GM23338 (cell line): ENCODE measurements around the gene SLC52A3. TPM values are rescaled to one million over a fixed set of nuclear protein-coding genes. Genes with fewer than 3 reads are reported as not detected.

Experiments
- ATAC-seq: fragments of 200-7000 bp; cut with Tn5 transposase; 3 replicates; pipeline ENCODE4 v1.9.1; 2020
- DNase-seq: peaks from one replicate; pipeline ENCODE4 v3.0.0-alpha.2; 2015; ENCODE audit warnings: low spot score
- H2AFZ ChIP-seq: fragments of 200-600 bp; sonication (generic); 2 replicates; pipeline ENCODE4 v1.8.0; 2016; ENCODE audit warnings: antibody characterized with exemption, mild to moderate bottlenecking, moderate library complexity
- H3F3A ChIP-seq: fragments of 200-600 bp; sonication (generic); replicated peaks from 2 replicates; pipeline ENCODE4 v1.8.0; 2017; ENCODE audit warnings: antibody characterized with exemption, mixed run types, low read depth
- H3K27ac ChIP-seq: fragments of 200-600 bp; sonication (generic); 2 replicates; pipeline ENCODE4 v1.6.1; 2016; ENCODE audit warnings: low read depth
- H3K27me3 ChIP-seq: fragments of 200-600 bp; sonication (generic); 2 replicates; pipeline ENCODE4 v1.8.0; 2016; ENCODE audit warnings: mild to moderate bottlenecking, mixed run types, moderate library complexity; ENCODE audit not compliant: insufficient read depth
- H3K36me3 ChIP-seq: fragments of 200-600 bp; sonication (generic); 2 replicates; pipeline ENCODE4 v1.8.0; 2016; ENCODE audit warnings: mild to moderate bottlenecking; ENCODE audit not compliant: insufficient read depth
- H3K4me1 ChIP-seq: fragments of 200-600 bp; sonication (generic); 2 replicates; pipeline ENCODE4 v1.8.0; 2016; ENCODE audit warnings: mild to moderate bottlenecking, moderate library complexity; ENCODE audit not compliant: insufficient read depth
- H3K4me2 ChIP-seq: fragments of 200-600 bp; sonication (generic); 2 replicates; pipeline ENCODE4 v1.7.1; 2017; ENCODE audit warnings: mixed run types
- H3K4me3 ChIP-seq: fragments of 200-600 bp; sonication (generic); 2 replicates; pipeline ENCODE4 v1.6.1; 2016; ENCODE audit warnings: mixed run types
- H3K79me2 ChIP-seq: fragments of 200-600 bp; sonication (generic); replicated peaks from 2 replicates; pipeline ENCODE4 v1.8.0; 2017; ENCODE audit warnings: mild to moderate bottlenecking; ENCODE audit not compliant: insufficient read depth
- H3K9me2 ChIP-seq: fragments of 200-600 bp; sonication (generic); 2 replicates; pipeline ENCODE4 v1.8.0; 2017; ENCODE audit not compliant: insufficient read depth
- H4K20me1 ChIP-seq: fragments of 200-600 bp; sonication (generic); replicated peaks from 2 replicates; pipeline ENCODE4 v1.8.0; 2017; ENCODE audit warnings: mild to moderate bottlenecking; ENCODE audit not compliant: insufficient read depth
- H3K27ac Mint-ChIP-seq: 2 replicates; pipeline ENCODE4 v1.8.0; 2020; ENCODE audit warnings: inconsistent platforms, mild to moderate bottlenecking, moderate library complexity, mixed read lengths
- H3K27me3 Mint-ChIP-seq: 3 replicates; pipeline ENCODE4 v1.8.0; 2022; ENCODE audit warnings: low read depth, mild to moderate bottlenecking, moderate library complexity, mixed read lengths, inconsistent platforms; ENCODE audit not compliant: insufficient read depth, poor library complexity
- H3K36me3 Mint-ChIP-seq: 3 replicates; pipeline ENCODE4 v1.8.0; 2021; ENCODE audit warnings: low read depth, mild to moderate bottlenecking, inconsistent platforms, moderate library complexity, mixed read lengths
- H3K4me1 Mint-ChIP-seq: 3 replicates; pipeline ENCODE4 v1.8.0; 2020; ENCODE audit warnings: mild to moderate bottlenecking, inconsistent platforms, mixed read lengths
- H3K4me3 Mint-ChIP-seq: 3 replicates; pipeline ENCODE4 v1.8.0; 2021; ENCODE audit warnings: moderate library complexity, mild to moderate bottlenecking, inconsistent platforms, mixed read lengths
- H3K9me3 Mint-ChIP-seq: 3 replicates; pipeline ENCODE4 v1.8.0; 2020; ENCODE audit warnings: moderate library complexity, mild to moderate bottlenecking, inconsistent platforms, mixed read lengths
- ETS1 ChIP-seq: IDR thresholded peaks from 2 replicates; pipeline ENCODE4 v1.6.1; 2016; ENCODE audit warnings: antibody characterized with exemption
- EZH2 ChIP-seq: fragments of 200-600 bp; sonication (generic); IDR thresholded peaks from one replicate; pipeline ENCODE4 v1.8.0; 2017; ENCODE audit warnings: antibody characterized with exemption, mild to moderate bottlenecking, low read depth; ENCODE audit not compliant: unreplicated experiment
- EZH2phosphoT487 ChIP-seq: fragments of 200-600 bp; sonication (generic); IDR thresholded peaks from one replicate; pipeline ENCODE4 v1.8.1; 2018; ENCODE audit warnings: antibody characterized with exemption; ENCODE audit not compliant: unreplicated experiment
- NANOG ChIP-seq: IDR thresholded peaks from 2 replicates; pipeline ENCODE4 v1.6.1; 2016; ENCODE audit warnings: antibody characterized with exemption, borderline replicate concordance
- POLR2AphosphoS5 ChIP-seq: IDR thresholded peaks from 2 replicates; pipeline ENCODE4 v1.6.1; 2016; ENCODE audit warnings: antibody characterized with exemption, low read depth
- STAT1 ChIP-seq: IDR thresholded peaks from one replicate; pipeline ENCODE4 v1.6.1; 2016; ENCODE audit warnings: antibody characterized with exemption; ENCODE audit not compliant: unreplicated experiment
- ZNF331 ChIP-seq: fragments of 250-450 bp; sonication (Bioruptor Pico); IDR thresholded peaks from 2 replicates; pipeline ENCODE4 v1.5.0; 2020; ENCODE audit warnings: low read depth, mild to moderate bottlenecking, moderate library complexity
- polyA plus RNA-seq: library from polyadenylated mRNA; unstranded; fragments of >200 nt; fragmentation: Nextera tagmentation; extraction: Ambion mirVana; gene quantifications from 2 replicates; pipeline ENCODE4 v1.2.1, GENCODE V29; 2016
- total RNA-seq: library from RNA; depleted of rRNA; stranded (reverse); fragments of >200 nt; shearing (Covaris generic); gene quantifications from 2 replicates; pipeline ENCODE4 v1.2.3, GENCODE V29; 2014
- TF ChIP-seq, protein P1 (sequence below): IDR thresholded peaks from one replicate; pipeline ENCODE4 v1.6.1; 2018; ENCODE audit warnings: antibody characterized with exemption; ENCODE audit not compliant: unreplicated experiment

Gene SLC52A3
- total and polyA plus RNA-seq, 2 experiments from 2014 or later, result 2.3 to 4.5 TPM

DNA sequence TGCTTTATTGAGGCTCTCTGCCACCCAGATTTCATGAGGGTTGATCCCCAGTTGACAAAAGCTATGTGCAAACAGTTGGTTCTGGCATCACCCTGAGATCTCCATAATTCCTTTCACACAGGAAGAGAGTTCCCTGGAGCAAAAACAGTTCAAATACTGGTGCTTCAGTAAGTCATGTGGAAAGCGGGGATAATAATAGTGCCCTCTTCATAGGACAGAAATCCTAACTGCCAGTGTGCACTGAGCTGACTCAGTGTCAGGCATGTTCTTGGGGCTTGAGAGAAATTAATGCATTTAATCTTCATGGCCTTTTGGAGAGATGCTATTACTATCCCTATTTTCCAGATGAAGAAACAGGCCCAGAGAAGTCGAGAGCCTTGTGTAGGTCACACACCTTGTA, 7.9 kb upstream of the SLC52A3 start (continued):
- TF ChIP-seq ETS1 (no peak), EZH2 (no peak)
- TF ChIP-seq, protein P1, sequence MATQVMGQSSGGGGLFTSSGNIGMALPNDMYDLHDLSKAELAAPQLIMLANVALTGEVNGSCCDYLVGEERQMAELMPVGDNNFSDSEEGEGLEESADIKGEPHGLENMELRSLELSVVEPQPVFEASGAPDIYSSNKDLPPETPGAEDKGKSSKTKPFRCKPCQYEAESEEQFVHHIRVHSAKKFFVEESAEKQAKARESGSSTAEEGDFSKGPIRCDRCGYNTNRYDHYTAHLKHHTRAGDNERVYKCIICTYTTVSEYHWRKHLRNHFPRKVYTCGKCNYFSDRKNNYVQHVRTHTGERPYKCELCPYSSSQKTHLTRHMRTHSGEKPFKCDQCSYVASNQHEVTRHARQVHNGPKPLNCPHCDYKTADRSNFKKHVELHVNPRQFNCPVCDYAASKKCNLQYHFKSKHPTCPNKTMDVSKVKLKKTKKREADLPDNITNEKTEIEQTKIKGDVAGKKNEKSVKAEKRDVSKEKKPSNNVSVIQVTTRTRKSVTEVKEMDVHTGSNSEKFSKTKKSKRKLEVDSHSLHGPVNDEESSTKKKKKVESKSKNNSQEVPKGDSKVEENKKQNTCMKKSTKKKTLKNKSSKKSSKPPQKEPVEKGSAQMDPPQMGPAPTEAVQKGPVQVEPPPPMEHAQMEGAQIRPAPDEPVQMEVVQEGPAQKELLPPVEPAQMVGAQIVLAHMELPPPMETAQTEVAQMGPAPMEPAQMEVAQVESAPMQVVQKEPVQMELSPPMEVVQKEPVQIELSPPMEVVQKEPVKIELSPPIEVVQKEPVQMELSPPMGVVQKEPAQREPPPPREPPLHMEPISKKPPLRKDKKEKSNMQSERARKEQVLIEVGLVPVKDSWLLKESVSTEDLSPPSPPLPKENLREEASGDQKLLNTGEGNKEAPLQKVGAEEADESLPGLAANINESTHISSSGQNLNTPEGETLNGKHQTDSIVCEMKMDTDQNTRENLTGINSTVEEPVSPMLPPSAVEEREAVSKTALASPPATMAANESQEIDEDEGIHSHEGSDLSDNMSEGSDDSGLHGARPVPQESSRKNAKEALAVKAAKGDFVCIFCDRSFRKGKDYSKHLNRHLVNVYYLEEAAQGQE, result no peak

- no peaks in the 10 kb centered on the region for H3K36me3 Mint-ChIP-seq
- no peaks in the 10 kb centered on the region for H3K27me3 Mint-ChIP-seq
- peak overlapping the region; percentile 45; the same call in 2 of the 3 replicates for H3K4me3 Mint-ChIP-seq
- no peak overlapping the region for H3K27ac ChIP-seq
- H3K9me3 Mint-ChIP-seq, result 0 out of 3 replicates have a peak, but pooled peaks cover 1% of the 10 kb centered on the region
- 0 out of 2 replicates have a peak overlapping the region, but pooled peaks have one; percentile 60 for H2AFZ ChIP-seq
- no peaks in the 10 kb centered on the region for H3K36me3 ChIP-seq
- 0 out of 2 replicates have a peak, but pooled peaks cover 3% of the 10 kb centered on the region for H3F3A ChIP-seq
- no peaks in the 10 kb centered on the region for H3K27me3 ChIP-seq
- H3K4me1 ChIP-seq, result peaks cover 20% of the 10 kb centered on the region
- H3K4me1 Mint-ChIP-seq, result peaks cover 30% of the 10 kb centered on the region
- peak; percentile 83 for DNase-seq
- ATAC-seq, result peak; percentile 94
- H3K79me2 ChIP-seq, result no peaks in the 10 kb centered on the region
- no peaks in the 10 kb centered on the region for H4K20me1 ChIP-seq
- TF ChIP-seq ETS1 (no peak), POLR2AphosphoS5 (peak; percentile 53)
- H3K27ac Mint-ChIP-seq, result peak overlapping the region; percentile 34; the same call in 1 of the 2 replicates
- H3K4me2 ChIP-seq, result peak overlapping the region; percentile 71
- peak overlapping the region; percentile 38 for H3K4me3 ChIP-seq
- H3K9me2 ChIP-seq, result no peaks in the 10 kb centered on the region
Measured at GRCh38 chr20:775679-776135, 7.4 kb upstream of the SLC52A3 start.

DNA sequence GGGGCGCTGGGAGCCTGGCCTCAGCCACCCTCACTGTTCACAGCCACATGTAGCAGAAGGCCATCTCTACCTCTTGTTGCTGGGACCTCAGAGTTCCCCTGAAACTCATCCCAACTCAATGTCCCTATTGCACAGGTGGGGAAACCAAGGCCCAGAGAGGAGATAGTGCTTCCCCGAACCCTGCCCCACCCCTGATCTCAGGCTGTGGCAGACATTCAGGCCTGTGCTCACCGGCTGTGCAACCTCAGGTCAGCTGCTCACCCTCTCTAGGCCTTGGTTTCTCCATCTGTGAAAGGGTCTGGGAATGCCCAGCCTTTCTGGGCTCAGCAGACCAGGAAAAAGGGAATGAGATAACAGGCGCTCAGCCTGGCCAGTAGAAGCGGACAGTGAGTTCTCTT, 6.4 kb upstream of the SLC52A3 start:
- no peaks in the 10 kb centered on the region for H4K20me1 ChIP-seq
- H3K36me3 ChIP-seq, result no peaks in the 10 kb centered on the region
- H3K4me2 ChIP-seq, result peak overlapping the region; percentile 71; the same call in 1 of the 2 replicates
- no peaks in the 10 kb centered on the region for H3K9me2 ChIP-seq
- H3F3A ChIP-seq, result 0 out of 2 replicates have a peak, but pooled peaks cover 3% of the 10 kb centered on the region
- peaks cover 30% of the 10 kb centered on the region for H3K4me1 Mint-ChIP-seq
- no peaks in the 10 kb centered on the region for H3K27me3 ChIP-seq
- no peak overlapping the region for H3K27ac ChIP-seq
- no peaks in the 10 kb centered on the region for H3K36me3 Mint-ChIP-seq
- TF ChIP-seq STAT1 (no peak), EZH2phosphoT487 (no peak), NANOG (no peak), POLR2AphosphoS5 (no peak), ZNF331 (CRISPR knock-in tag) (no peak)
- no peak for ATAC-seq
- H3K4me3 Mint-ChIP-seq, result no peak overlapping the region
- no peaks in the 10 kb centered on the region for H3K27me3 Mint-ChIP-seq
- no peak overlapping the region for H3K4me3 ChIP-seq
- no peak overlapping the region for H2AFZ ChIP-seq
- H3K79me2 ChIP-seq, result no peaks in the 10 kb centered on the region
- H3K9me3 Mint-ChIP-seq, result 0 out of 3 replicates have a peak, but pooled peaks cover 2% of the 10 kb centered on the region
- H3K27ac Mint-ChIP-seq, result no peak overlapping the region
- DNase-seq, result no peak
- H3K4me1 ChIP-seq, result peaks cover 20% of the 10 kb centered on the region
